ENCODE results near the gene GPC5. TPM values are rescaled to one million over a fixed set of nuclear protein-coding genes. Genes with fewer than 3 reads are reported as not detected.

GPC5 gene
- total and polyA plus RNA-seq, 2 donors (not counting 3 experiments of a cell fraction or from before 2014, with no cell fraction given): 0.59 to 0.97 TPM

GRCh38 chr13:91557328-91558090, 159.1 kb downstream of the GPC5 start:
- Histone ChIP-seq H4K20me1 (replicated peaks; ENCODE audit: control insufficient read depth, extremely low read depth, insufficient read depth, low read length) (no peaks in the 10 kb centered on the region), H3K4me2 (ENCODE audit: insufficient read depth, low read length) (no peak overlapping the region), H3K27ac (ENCODE audit: insufficient read depth, low read depth, low read length) (no peak overlapping the region), H3K9ac (replicated peaks; ENCODE audit: extremely low read depth, insufficient read depth, low read length) (no peak overlapping the region), H2AFZ (ENCODE audit: low read depth, low read length) (no peak overlapping the region), H3K9me1 (replicated peaks; ENCODE audit: control insufficient read depth, extremely low read depth, insufficient read depth, low read length) (no peaks in the 10 kb centered on the region), H3K27me3 (ENCODE audit: control insufficient read depth in 2 of 2, insufficient read depth in 2 of 2, low read length in 2 of 2) (no peaks in the 10 kb centered on the region), H3K79me2 (ENCODE audit: control insufficient read depth, insufficient read depth, low read length) (no peaks in the 10 kb centered on the region), H3K9me3 (replicated peaks; ENCODE audit: control insufficient read depth, insufficient read depth, low read length) (peaks cover 3% of the 10 kb centered on the region), H3K4me1 (ENCODE audit: control insufficient read depth, extremely low read depth, insufficient read depth, low read length) (no peaks in the 10 kb centered on the region), H3K4me3 (replicated peaks in 1 of 3; ENCODE audit: insufficient read depth in 1 of 3, low read depth in 1 of 3, low read length in 3 of 3) (no peak overlapping the region), H3K36me3 (ENCODE audit: control insufficient read depth in 2 of 2, extremely low read depth in 1 of 2, insufficient read depth in 2 of 2, low read length in 2 of 2) (no peaks in the 10 kb centered on the region)
- POLR2A ChIA-PET: no interaction called here
- CTCF ChIA-PET: no interaction called here
- dilution Hi-C loops (cut with MboI; ENCODE audit: extremely low pct_ligation_motif_present, low sequenced_read_pairs): no loop called here
- no peak for DNase-seq (ENCODE audit: low read depth, low spot score)
- BruUV-seq (replicated peaks): no TSS peak
- TF ChIP-seq MAX (IDR thresholded peaks at IDR 0.05; ENCODE audit: insufficient read depth, insufficient read length) (no peak), POLR2AphosphoS5 (IDR thresholded peaks at IDR 0.05; ENCODE audit: insufficient read depth, low read depth, low read length) (no peak)
- intact Hi-C loops (cut with micrococcal nuclease): no loop called here
- FAIRE-seq: no peak

GRCh38 chr13:91563799-91564198, 165.4 kb downstream of the GPC5 start:
- POLR2A ChIA-PET: no interaction called here
- intact Hi-C loops (cut with micrococcal nuclease) (no loop called here), dilution Hi-C loops (cut with MboI; ENCODE audit: extremely low pct_ligation_motif_present, low sequenced_read_pairs) (no loop called here)
- H4K20me1 ChIP-seq (replicated peaks; ENCODE audit: control insufficient read depth, extremely low read depth, insufficient read depth, low read length): no peaks in the 10 kb centered on the region
- FAIRE-seq: no peak
- H3K27ac ChIP-seq (ENCODE audit: insufficient read depth, low read depth, low read length): no peak overlapping the region
- no peak overlapping the region for H2AFZ ChIP-seq (ENCODE audit: low read depth, low read length)
- no peak overlapping the region for H3K4me3 ChIP-seq (replicated peaks in 1 of 3; ENCODE audit: insufficient read depth in 1 of 3, low read depth in 1 of 3, low read length in 3 of 3)
- TF ChIP-seq CTCF (IDR thresholded peaks at IDR 0.05; ENCODE audit: extremely low read depth in 1 of 2, insufficient read depth in 1 of 2, low read depth in 1 of 2, low read length in 2 of 2): no peak
- no peak for TF ChIP-seq JUN (IDR thresholded peaks at IDR 0.05; ENCODE audit: borderline replicate concordance, insufficient read depth, insufficient read length, low read depth)
- TF ChIP-seq POLR2A (IDR thresholded peaks at IDR 0.05; ENCODE audit: low read depth, low read length): no peak
- no peak for TF ChIP-seq FOS (IDR thresholded peaks at IDR 0.05; ENCODE audit: borderline replicate concordance, insufficient read depth, low read length)
- TF ChIP-seq MAX (IDR thresholded peaks at IDR 0.05; ENCODE audit: insufficient read depth, insufficient read length): no peak
- no peak for TF ChIP-seq POLR2AphosphoS5 (IDR thresholded peaks at IDR 0.05; ENCODE audit: insufficient read depth, low read depth, low read length)
- TF ChIP-seq GATA2 (IDR thresholded peaks at IDR 0.05; ENCODE audit: insufficient read depth, insufficient read length, low read depth, low read length): no peak
- TF ChIP-seq EZH2 (IDR thresholded peaks at IDR 0.05; ENCODE audit: borderline replicate concordance, low read depth, low read length, severe bottlenecking): no peak
- TF ChIP-seq MYC (IDR thresholded peaks at IDR 0.05; ENCODE audit: low read depth, low read length): no peak
- CTCF ChIA-PET: no interaction called here
- no peaks in the 10 kb centered on the region for H3K4me1 ChIP-seq (ENCODE audit: control insufficient read depth, extremely low read depth, insufficient read depth, low read length)
- H3K36me3 ChIP-seq (ENCODE audit: control insufficient read depth in 2 of 2, extremely low read depth in 1 of 2, insufficient read depth in 2 of 2, low read length in 2 of 2): no peaks in the 10 kb centered on the region
- no peak for DNase-seq (ENCODE audit: low read depth, low spot score)
- peaks cover 3% of the 10 kb centered on the region for H3K9me3 ChIP-seq (replicated peaks; ENCODE audit: control insufficient read depth, insufficient read depth, low read length)
- no peaks in the 10 kb centered on the region for H3K27me3 ChIP-seq (ENCODE audit: control insufficient read depth in 2 of 2, insufficient read depth in 2 of 2, low read length in 2 of 2)
- no TSS peak for BruUV-seq (replicated peaks)
- H3K79me2 ChIP-seq (ENCODE audit: control insufficient read depth, insufficient read depth, low read length): no peaks in the 10 kb centered on the region
- no peak overlapping the region for H3K4me2 ChIP-seq (ENCODE audit: insufficient read depth, low read length)
- H3K9me1 ChIP-seq (replicated peaks; ENCODE audit: control insufficient read depth, extremely low read depth, insufficient read depth, low read length): no peaks in the 10 kb centered on the region
- no peak overlapping the region for H3K9ac ChIP-seq (replicated peaks; ENCODE audit: extremely low read depth, insufficient read depth, low read length)

All from endothelial cell of umbilical vein (primary cell).